ENCODE measurements around the gene TTC24.

Gene TTC24

GRCh38 chr1:156579472-156579871 is at the start of gene TTC24:
TSS of gene TTC24 (plus strand) at chr1:156579723. CDS start at chr1:156581365, 1,642 bp downstream.
- no peak for TF ChIP-seq CTCF (IDR thresholded peaks at IDR 0.05; ENCODE audit: low read depth, low read length)
- H3K4me3 ChIP-seq (replicated peaks in 1 of 2; ENCODE audit: low read depth in 2 of 2, low read length in 2 of 2) = no peak within 1 kb of the TSS
- DNase-seq (ENCODE audit: low read depth in 2 of 2) = no peak

GRCh38 chr1:156530006-156530405 is 49.5 kb upstream of the TTC24 start:
- TF ChIP-seq CTCF (IDR thresholded peaks at IDR 0.05; ENCODE audit: low read depth, low read length) = no peak
- no peak for DNase-seq (ENCODE audit: low read depth in 2 of 2)
- H3K4me3 ChIP-seq (replicated peaks in 1 of 2; ENCODE audit: low read depth in 2 of 2, low read length in 2 of 2) = no peak overlapping the region

- DNase-seq (ENCODE audit: low read depth in 2 of 2) = no peak
- TF ChIP-seq CTCF (IDR thresholded peaks at IDR 0.05; ENCODE audit: low read depth, low read length) = no peak
- no peak overlapping the region for H3K4me3 ChIP-seq (replicated peaks in 1 of 2; ENCODE audit: low read depth in 2 of 2, low read length in 2 of 2)
These were observed 47.1 kb upstream of the TTC24 start for GRCh38 chr1:156532374-156532773.

GRCh38 chr1:156533568-156534220 is 45.8 kb upstream of the TTC24 start:
- no peak overlapping the region for H3K4me3 ChIP-seq (replicated peaks in 1 of 2; ENCODE audit: low read depth in 2 of 2, low read length in 2 of 2)
- DNase-seq (ENCODE audit: low read depth in 2 of 2) = no peak
- TF ChIP-seq CTCF (IDR thresholded peaks at IDR 0.05; ENCODE audit: low read depth, low read length) = no peak

GRCh38 chr1:156534424-156535060 is 45.0 kb upstream of the TTC24 start:
- no peak overlapping the region for H3K4me3 ChIP-seq (replicated peaks in 1 of 2; ENCODE audit: low read depth in 2 of 2, low read length in 2 of 2)
- DNase-seq (ENCODE audit: low read depth in 2 of 2) = no peak
- no peak for TF ChIP-seq CTCF (IDR thresholded peaks at IDR 0.05; ENCODE audit: low read depth, low read length)

GRCh38 chr1:156537027-156537426 is 42.5 kb upstream of the TTC24 start:
- TF ChIP-seq CTCF (IDR thresholded peaks at IDR 0.05; ENCODE audit: low read depth, low read length) = no peak
- DNase-seq (ENCODE audit: low read depth in 2 of 2) = no peak
- no peak overlapping the region for H3K4me3 ChIP-seq (replicated peaks in 1 of 2; ENCODE audit: low read depth in 2 of 2, low read length in 2 of 2)
